Fibroblast of skin of right quadriceps (primary cell): Measurements from ENCODE around the gene SDR42E1.
"Not testable (repeated sequence)": the region's sequence is repeated elsewhere in the genome, so short reads cannot be mapped to it uniquely, and the experiment has no call there.

Source experiments
- DNase-seq: peaks from one replicate; pipeline ENCODE4 v3.0.0-alpha.2; 2013

SDR42E1 gene

DNA sequence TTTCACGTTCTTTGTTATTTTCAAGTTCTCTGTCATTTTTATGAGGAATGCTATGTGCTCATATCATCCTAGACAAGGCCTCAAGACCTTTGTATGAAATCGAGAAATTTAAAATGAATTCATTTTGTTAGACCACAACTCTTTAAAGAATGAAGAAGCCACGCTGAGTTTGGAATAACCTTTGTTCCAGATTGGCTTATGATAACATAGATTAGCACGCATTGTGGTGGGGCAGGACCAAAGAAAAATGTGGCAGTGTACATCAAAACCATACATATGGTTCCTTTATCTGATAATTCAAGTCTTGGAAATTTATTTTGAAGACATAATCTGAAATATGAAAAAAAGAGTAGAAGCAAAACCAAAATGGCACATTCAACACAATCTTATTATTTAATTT is 26.0 kb upstream of the SDR42E1 start:
- DNase-seq: no peak

DNA sequence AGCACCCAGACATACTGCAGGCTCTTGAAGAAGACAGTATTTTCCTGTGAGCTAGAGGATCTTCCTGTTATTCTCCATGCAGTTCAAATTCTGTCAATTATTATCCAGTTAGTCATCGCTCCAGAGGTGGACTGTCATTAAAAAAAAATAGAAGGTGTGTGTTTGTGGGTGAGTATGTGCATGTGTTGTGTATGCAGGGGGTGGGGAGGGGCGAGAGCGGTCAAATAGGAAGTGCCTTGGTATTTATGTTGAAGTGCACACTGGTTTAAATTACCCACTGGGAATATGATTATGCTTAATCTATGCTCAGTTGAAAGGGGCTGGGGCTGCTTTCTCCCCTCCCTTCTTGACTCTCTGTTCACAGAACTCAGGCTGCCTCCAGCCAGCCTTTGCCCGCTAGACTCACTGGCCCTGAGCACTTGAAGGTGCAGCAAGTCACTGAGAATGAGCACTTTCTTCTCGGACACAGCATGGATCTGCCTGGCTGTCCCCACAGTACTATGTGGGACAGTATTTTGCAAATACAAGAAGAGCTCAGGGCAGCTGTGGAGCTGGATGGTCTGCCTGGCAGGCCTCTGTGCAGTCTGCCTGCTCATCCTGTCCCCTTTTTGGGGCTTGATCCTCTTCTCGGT is 23.8 kb upstream of the SDR42E1 start, which contains the start of gene HSD17B2:
TSS of gene HSD17B2 (plus strand) at position 273 of the 632 bp plus-strand sequence. CDS start at position 445, 172 bp downstream.
- peak; percentile 58 for DNase-seq

DNA sequence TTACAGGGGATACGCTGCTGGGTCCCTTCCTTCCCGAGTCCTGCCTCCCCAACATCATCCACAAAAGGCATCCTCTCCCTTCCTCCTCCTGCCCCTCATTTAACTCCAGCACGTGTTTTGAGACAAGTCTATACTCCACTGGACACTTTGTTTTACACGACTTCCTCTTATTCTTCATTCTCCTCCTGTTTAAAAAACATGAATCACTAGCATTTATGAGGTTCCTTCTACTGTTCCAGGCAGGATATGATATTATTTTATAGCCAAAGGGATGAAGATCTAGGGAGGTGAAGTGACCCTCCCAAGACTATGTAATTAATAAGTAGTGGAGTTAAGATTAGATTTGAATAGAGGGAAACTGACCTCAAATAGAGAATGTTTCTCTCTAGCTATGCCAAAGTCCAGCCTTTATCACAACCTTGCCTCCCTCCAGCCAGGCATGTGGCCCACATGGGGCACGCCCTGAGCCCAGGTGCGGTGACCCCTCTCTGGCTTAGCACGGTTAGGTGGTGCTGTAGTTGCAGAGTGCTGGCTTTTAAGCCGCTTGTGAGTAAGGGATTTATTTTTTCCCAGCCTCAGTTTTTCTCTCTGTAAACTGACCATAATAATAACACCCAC is 22.5 kb upstream of the SDR42E1 start:
- DNase-seq: no peak

DNA sequence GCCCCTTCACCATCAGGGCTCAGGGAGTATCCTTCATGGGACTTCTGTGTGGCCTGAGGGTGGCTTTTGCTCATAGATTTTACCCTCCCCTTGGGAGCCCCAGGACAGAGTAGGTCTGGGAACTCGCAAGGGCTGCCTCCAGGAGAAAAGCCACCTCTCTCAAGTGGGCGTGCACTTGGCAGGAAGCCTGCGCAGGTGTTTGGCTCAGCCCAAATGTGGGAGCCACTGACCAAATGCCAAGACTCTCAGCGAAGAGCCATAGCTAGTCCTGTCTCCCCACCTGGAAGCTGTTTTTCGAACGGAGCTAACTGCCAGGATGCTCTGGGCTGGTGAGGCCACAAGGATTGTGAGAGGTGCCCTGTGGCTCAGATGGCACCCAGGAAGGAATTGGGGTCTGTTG is 21.7 kb upstream of the SDR42E1 start:
- no peak for DNase-seq

DNA sequence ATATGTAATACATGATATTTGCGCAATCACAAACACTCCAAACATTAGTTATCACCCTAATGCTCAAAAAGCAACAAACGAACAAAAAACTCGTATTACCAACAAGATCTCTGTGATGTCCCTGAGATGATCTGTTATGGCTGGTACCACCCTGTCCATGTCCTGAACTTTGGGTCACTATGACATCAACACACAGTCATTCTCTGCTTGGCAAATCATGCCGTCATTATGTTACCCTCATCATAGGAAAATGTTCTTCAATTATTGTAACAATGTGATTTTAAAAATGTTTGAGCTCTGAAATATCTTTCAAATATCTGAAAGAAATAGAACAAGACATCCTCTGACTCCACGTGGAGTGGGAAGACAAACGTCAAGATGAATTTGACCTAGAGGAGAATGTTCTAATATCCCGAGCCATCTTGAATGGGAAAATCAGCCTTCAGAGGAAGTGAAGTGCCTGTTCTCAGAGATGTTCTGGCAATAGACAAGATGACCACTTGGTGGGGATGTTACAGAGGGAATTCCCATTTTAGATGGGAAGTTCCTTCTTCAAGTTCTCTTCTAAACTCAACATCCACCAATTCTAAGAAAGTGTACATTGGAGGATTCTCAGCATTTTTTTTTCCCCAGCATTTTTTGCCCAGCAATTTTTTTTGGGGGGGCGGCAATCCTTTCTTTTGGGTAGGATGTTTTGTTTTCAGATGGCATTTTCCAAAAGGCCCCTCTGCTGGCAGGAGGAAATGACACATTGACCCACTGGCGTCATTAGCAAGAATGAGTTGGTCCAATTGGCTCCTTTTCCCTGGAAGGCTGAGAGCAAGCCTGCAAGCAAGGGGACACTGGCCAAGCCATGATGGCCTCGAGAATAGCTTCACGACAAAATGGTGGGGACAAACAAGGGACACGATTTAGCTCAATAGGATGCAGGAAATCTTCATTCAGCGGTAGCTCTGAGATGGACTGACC is 20.1 kb upstream of the SDR42E1 start:
- DNase-seq: peak; percentile 61

DNA sequence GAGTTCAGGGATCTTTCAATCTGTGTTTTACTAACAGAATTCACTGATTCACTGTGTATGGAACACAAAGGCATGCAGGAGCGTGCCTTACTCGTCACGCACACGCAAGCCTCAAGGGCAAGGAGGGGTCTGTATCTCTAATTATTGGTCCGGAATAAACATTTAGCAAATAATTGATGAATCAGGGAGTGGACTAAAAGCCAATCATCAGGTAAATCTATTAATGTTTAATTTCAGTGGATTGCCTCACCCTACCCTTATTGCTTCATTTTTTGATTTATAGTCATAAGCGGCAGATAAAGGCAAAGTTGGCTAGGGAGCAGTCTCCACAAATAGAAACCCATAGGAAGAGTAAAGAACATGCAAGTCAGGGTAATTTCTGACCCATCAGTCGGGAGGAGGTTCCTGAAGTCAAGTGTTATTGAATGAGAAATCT is 16.4 kb upstream of the SDR42E1 start:
- no peak for DNase-seq

DNA sequence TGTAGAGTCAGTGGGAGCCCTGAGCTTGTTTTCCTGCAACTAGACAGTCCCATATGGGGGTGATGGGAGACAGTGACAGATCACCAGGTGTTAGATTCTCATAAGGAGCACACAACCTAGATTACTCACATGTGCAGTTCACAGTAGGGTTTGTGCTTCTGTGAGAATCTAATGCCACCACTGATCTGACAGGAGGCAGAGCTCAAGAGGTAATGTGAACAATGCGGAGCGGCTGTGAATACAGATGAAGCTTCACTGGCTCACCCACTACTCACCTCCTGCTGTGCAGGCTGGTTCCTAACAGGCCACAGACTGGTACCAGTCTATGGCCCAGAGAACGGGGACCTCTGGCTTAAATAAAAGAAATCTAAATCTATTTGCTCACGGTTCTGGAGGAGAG is 13.6 kb upstream of the SDR42E1 start:
- DNase-seq: no peak

DNA sequence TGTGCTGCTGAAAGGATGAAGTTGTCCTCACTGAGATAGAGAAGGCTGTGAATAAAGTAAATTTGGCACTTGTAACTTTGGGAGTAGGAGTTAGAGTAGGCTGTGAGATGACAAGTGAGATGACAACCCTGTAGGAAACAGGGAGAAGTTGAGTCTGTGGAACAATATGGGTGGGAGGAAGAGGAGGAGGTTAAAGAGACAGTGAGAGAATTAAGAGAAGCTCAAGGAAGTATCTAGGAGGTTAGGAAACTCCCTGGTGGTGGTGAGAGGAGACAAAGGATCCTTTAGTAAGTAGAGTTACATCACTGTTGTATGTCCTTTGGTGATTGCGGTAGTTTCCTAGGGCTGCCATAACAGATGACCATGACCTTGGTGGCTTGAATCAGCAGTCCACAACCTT is 13.0 kb upstream of the SDR42E1 start:
- no peak for DNase-seq

DNA sequence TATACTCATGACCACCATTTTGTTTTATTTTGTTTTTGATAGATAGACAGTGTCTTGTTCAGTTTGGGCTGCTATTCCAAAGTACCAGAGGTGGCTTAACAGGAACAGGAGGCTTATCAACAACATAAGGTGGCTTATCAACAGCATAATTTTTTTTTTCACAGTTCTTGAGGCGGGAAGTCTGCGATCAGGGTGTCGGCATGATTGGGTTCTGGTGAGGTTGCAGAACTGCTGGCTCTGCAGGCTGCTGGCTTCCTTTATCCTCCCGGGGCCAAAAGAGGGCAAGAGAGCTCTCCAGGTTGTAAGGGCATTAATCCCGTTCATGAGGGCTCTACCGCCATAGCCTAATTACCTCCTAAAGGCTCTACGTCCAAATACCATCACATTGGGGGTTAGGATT is 11.9 kb upstream of the SDR42E1 start:
- no peak for DNase-seq

DNA sequence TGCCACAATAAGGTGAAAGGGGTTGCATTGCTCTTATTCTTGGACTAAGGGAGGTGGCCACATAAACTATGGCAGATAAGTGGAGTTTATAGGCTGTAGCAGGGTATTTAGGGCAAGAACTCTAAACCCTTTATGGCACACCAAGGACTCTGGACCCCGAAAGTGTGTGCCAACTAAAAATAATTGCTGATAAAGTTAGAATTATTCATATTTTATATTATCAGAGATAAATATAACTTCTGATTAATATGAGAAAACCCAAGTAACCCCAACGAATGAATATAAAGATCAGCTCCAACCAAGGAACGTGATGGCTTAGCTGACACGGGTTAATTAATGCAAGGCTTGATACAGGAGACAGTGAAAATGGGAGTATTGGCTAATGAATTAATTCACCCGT is 8.8 kb upstream of the SDR42E1 start:
- DNase-seq: no peak

DNA sequence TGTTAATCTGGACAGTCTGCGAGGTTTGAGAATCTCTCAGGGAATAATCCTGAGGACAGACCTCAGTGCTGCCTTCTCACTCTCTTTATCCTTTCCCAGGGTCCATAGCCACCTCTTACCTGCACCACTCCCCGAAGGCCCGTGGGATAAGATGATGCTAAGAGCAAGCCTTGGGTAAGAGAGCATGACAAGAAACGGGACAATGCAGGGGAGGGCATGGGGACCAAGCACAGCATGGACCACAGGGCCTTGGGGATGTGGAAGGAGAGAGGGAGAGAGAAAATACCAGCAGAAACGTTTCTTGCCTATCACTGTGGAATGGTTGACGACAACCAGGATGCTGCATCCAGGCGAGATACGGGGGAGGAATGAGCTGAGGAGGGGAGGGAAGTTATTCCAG is 8.3 kb upstream of the SDR42E1 start:
- no peak for DNase-seq

DNA sequence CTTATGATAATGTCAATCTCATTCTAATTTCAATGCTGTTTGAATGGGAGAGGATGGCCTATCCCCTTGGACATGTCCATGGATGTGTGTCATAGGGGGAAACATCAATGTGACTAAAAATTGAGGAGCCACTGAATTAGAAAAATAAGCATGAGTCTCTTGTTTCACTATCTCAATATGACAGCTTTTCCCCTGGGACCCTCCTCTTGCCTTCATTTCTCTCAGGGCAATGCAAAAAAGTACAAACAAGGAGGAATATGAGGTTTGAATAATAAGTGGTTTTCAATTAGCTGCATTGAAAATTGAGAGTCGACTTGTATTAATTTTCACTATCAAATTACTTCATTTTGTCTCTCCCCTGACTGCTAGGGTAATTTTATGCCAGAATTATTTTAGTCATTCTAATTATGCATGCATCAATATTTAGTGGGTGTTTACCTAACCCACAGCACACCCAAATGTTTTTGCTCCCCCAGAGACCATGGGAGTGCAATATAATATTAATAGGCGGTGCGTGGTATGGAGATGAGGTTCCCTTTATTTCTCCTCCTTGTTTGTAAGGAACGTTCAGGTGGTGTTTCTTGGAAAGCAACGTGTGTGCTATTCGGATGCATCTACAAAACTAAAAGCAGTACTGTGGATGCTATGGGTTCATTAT is 6.8 kb upstream of the SDR42E1 start:
- no peak for DNase-seq

DNA sequence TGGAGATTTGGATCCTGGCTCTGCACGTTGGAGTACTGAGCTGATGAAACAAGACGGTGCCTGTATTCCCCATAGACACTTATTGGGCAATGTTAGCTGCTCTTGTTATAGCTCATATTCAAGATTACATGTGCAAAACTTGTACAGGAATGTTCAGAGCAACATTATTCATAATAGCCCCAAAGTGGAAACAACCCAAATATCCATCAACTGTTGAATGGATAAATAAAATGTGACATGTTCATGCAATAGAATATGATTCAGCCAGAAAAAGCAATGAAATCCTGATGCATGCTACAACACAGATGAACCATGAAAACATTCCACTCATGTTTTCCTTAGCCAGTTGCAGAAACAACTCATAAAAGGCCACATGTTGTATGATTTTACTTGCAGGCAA is 5.7 kb upstream of the SDR42E1 start:
- DNase-seq: peak; percentile 91

DNA sequence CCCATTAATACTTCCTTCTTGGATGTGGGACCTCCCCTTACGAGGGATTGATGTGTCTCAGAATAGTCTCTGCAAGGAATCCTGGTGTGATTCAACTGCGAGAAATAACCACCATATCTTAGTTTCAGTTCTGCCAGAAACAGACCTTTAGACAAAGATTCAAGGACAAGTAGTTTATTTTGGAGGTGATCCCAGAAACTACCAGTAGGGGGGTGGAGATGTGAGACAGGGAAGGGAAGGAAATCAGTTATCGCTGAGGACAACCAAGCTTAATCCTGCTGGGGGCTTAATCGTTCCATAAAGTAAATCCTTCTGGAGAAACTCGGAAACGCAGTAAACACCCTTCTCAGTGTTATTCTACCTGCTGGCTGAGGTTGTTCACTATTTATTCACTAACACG is 5.0 kb upstream of the SDR42E1 start:
- DNase-seq: peak; percentile 75

DNA sequence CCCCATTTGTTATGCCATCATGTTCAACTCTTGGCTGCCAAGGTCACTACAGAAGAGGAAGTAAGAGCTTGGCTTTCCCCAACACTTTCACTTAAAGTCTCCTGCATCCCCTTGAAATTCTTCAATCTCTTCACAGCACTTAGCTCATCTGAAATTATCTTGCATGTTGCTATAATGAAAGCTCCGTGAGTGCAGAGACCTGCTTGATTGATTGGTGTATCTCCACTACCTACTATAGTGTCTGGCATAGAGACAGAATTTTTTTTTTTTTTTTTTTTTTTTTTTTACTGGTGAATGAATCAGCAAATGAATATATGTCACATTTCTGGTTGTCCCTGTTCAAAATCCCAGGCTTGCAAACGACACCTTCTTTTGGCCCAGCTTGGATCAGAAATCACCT is 1.9 kb upstream of the SDR42E1 start:
- no peak for DNase-seq

DNA sequence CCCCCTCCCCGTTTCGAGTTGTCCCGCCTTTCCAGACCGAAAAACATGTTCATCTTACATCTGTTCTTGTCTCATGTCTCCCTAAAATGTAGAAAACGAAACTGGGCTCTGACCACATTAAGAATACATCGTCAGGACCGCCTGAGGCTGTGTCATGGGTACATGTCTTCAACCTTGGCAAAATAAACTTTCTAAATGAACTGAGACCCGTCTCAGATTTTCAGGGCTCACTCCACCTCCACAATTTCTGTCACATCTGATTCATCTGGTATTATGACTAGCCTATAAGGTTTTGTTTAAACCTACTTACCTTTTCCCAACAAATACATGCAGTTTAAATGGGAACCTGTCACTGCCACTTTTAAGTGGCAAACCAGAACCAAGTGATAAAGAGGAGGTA is 621 bp downstream of the SDR42E1 start:
- no peak for DNase-seq

DNA sequence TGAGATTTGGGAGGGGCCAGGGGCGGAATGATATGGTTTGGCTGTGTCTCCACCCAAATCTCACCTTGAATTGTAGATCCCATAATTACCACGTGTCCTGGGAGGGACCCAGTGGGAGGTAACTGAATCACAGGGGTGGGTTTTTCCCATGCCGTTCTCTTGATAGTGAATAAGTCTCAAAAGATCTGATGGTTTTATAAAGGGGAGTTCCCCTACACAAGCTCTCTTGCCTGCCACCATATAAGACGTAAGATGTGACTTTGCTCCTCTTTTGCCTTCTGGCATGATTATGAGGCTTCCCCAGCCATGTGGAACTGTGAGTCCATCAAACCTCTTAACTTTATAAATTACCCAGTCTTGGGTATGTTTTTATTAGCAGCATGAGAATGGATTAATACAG is 1.5 kb downstream of the SDR42E1 start:
- DNase-seq: not testable (repeated sequence)

DNA sequence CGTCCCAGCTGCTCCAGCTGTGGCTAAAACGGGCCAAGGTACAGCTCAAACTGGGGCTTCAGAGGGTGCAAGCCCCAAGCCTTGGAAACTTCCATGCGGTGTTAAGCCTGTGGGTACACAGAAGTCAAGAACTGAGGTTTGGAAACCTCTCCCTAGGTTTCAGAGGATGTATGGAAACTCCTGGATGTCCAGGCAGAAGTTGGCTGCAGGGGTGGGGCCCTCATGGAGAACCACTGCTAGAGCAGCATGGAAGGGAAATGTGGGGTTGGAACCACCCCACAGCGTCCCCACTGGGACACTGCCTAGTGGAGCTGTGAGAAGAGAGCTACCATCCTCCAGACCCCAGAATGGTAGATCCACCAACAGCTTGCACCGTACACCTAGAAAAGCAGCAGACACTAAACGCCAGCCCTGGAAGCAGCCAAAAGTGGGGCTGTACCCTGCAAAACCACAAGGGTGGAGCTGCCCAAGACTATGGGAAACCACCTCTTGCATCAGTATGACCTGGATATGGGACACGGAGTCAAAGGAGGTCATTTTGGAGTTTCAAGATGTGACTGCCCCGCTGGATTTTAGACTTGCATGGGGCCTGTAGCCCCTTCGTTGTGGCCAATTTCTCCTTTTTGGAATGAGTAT is 2.2 kb downstream of the SDR42E1 start:
- no peak for DNase-seq

DNA sequence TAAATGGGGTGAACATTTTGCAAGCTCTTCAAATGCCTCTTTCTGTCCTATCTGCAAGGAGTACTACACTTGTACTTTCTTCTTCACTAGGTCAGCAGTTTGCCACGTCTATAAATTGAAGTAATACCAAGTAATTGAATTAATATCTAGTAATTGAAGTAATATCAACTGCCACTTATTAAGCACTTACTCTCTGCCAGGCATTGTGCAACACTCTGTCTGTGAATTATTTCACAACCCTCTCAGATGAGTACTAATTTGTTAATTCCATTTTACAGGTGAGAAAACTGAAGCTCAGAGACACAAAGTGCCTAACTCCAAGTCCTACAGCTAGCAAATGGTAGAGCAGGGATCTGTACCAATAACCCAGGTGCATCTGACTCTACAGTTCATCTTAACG is 4.1 kb downstream of the SDR42E1 start:
- no peak for DNase-seq

DNA sequence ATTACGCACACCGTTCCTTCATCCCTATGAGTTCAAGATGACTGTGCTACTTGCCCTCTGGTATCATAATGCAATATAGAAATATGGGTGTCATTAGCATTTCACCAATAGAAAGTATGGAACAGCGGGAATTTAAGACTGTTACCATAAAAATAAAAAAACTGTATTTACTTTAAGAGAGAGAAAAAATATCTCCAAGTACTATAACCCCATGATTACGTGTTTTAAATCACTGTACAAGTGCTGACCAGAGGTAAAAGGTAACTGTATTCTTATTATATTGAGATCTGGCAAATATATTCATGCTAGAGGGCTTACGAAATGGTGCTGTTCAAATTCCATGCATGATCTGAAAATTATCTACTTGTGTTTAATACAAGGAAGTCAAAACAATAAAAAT is 5.2 kb downstream of the SDR42E1 start:
- no peak for DNase-seq

DNA sequence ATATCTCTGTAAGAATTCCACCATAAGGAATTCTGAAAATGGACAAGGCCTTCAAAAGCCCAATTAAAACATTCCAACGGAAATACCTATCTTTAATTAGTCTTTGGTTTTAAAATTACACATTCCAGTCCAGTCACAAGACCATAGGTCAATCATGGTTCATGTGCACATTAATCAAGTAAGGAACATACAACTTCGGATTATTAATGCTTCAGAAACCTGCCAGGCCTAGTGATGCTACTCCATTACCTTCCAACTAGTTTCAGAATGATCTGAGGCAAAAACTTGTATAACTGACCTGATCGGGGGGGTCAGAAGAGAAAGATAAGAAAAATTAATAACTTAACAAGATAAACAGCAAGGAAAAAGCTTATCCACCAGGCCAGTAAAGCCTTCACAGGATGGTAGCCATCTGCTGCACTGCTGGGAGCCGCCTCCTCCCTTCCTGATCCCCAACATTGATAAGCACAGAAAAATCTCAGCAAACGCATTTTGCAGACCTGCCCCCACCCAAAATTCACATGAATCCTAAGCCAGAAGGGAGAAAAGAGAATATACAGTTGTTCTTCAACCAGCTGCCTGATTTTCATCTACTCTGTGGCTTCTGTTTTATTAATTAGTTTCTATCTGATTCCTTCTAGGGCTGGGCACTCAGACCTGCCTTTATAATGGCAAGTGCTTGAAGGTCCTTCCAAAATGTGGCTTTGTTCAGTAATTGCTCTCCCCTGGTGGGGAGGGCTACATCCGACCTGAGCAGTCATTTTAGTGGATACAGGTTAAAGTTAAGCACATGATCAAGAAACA is 6.0 kb downstream of the SDR42E1 start:
- peak; percentile 27 for DNase-seq

DNA sequence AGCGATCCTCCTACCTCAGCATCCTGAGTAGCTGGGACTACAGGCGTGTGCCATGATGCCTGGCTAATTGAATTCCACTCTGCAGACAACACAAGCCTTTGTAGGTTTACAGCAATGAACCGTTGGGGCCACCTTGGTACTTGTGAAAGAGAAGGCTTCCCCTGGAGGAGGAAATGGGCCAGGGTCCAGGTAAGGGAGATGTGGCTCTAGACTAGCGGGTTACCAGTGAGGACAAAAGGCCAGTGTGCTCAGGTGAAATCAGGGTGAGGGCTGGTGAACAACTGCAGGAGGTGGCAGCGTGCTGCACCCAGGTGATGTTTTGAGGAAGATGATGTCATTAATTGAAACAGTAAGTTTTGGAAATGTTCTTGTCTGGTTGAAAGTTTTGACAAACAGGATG is 6.7 kb downstream of the SDR42E1 start:
- no peak for DNase-seq
